ENCODE data around the gene FZR1.
A peak's percentile ranks its signal among the peaks of the same experiment; 100 is the strongest.
"Not testable (repeated sequence)": the region's sequence is repeated elsewhere in the genome, so short reads cannot be mapped to it uniquely, and the experiment has no call there.

FZR1 gene

DNA sequence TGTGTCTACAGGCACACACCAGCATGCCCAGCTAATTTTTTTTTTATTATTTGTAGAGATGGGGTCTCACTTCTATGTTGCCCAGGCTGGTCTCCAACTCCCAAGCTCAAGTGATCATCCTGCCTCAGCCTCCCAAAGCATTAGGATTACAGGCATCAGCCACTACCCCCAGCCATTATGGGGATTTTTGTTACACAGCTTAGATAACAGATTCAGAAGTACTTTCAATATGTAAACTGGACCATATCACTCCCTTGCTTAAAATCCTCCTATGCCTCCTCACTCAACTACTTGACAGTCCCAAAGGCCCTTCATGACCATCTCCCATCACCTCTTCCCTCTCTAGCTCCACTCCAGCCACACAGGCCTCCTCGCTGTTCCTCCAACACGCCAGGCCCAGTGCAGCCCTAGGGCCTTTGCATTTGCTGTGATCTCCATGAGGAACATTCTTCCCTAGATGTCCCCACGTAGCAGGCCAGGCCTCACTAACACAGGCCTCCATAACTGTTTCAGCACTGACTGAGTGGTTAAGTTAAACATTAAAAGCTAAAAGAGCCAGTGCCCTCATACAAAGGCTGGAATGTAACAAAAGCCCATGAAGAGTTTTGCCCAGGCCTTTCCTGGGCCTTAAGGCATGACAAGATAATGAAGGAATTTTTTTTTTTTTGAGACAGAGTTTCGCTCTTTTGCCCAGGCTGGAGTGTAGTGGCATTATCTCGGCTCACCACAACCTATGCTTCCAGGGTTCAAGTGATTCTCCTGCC is 8.2 kb upstream of the FZR1 start:
- no peak for DNase-seq

DNA sequence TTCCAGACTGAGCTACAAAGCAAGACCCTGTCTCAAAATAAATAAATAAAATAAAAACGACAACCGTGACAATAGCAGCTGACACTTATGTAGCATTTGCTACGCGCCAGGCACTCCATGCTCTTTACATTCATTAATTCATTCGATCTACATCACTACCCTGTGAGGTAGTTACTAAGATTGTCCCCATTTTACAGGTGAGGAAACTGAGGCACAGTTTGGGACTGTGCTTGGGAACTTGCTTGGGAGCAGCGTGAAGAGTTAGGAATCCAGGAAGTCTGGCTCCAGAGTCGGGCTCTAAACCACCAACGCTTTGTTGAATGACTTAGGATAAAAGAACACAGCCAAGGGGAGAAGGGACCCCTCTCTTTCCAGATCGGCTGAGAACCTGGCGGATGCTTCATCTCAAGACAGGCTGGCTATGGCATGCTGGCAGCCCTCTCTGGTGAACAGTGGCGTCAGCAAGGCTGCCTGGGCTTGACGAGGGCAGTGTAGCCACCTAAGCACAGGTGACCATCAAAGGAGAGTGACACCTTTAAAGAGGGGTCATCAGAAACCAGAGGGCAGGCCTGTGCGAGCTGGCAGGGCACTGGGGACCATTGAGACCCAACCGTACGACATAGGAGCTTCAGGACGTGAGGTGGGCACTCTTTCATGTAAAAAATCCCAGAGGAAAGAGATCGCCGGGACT is 6.2 kb upstream of the FZR1 start:
- DNase-seq, result no peak

DNA sequence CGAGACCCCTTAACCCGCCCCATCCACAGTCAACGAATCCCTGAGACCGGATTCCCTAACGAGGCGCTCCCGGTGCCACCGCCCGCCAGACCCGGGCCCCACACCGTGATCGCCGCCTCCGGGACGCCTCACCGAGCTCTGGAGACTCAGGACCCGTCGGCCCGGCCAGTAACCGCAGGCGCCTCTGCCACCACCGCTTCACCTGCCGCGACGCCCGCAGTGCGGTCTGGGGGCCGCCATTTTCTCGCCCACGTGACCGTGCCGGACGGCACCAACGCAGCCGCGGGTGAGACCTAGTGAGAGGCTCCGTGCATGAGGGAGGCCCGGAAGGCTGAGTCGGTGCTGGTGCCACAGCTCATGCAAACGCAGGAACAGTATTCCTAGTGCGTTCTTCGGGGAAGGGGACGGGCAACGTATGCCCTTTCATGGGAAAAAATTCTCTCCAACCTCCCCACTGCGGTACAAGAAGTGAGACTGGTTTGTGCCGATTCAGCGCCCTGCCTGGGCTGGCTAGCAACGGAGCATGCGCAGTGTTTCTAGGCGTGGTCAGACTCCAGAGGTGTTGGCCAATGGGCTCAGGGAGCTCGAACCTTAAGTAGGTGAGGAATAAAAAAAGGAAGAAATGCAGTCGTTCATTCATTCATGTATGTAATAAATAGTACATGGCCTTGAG is 5.5 kb upstream of the FZR1 start, which contains the start of gene DOHH:
DOHH (minus strand) TSS at position 246 of the 673 bp plus-strand sequence. CDS start 3,860 bp downstream, outside the sequence.
- DNase-seq, result peak; percentile 97

- no peak for DNase-seq
Observed at GRCh38 chr19:3501780-3502179, 4.3 kb upstream of the FZR1 start.

DNA sequence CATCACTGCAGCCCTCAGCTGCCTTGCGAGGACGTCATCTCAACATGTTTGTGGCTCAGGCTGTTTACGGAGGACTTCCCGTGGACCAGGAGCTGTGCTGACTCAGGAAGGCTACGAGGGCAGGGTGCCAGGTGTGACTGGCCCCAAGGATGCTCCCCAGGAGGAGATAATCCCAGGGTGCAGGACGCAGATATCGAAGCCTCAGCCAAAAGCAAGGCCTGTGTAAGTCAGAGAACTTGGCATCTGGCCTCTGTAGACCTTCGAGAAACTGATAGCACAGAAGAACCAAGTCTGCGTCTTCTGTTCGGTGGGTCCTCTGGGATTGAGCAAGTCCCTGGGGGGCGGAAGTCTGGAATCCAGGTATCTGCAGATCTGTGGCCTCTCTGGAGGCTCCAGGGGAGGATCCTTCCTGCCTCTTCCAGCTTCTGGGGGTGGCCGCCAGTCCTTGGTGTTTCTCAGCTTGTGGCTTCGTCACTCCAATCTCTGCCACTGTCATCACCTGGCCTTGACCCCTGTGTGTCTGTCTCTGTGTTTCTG is 3.0 kb upstream of the FZR1 start:
- no peak for DNase-seq

DNA sequence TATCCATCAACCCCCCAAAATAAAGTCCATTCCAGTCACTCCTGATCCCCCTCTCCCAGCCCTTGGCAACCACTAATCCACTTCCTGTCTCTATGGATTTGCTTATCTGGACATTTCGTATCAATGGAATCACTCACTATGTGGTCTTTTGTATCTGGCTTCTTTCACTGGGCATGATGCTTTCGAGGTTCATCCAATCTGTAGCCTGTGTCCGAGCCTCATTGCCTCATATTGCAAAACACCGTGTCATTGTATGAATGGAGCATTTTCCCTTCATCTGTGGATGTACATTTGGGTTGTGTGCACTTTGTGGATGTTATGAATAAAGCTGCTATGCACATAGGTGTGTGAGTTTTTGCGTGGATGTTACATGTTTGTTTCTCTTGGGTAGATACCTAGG is 1.4 kb upstream of the FZR1 start:
- no peak for DNase-seq

GRCh38 chr19:3506384-3507340 is 551 bp downstream of the FZR1 start:
- DNase-seq, result no peak

DNA sequence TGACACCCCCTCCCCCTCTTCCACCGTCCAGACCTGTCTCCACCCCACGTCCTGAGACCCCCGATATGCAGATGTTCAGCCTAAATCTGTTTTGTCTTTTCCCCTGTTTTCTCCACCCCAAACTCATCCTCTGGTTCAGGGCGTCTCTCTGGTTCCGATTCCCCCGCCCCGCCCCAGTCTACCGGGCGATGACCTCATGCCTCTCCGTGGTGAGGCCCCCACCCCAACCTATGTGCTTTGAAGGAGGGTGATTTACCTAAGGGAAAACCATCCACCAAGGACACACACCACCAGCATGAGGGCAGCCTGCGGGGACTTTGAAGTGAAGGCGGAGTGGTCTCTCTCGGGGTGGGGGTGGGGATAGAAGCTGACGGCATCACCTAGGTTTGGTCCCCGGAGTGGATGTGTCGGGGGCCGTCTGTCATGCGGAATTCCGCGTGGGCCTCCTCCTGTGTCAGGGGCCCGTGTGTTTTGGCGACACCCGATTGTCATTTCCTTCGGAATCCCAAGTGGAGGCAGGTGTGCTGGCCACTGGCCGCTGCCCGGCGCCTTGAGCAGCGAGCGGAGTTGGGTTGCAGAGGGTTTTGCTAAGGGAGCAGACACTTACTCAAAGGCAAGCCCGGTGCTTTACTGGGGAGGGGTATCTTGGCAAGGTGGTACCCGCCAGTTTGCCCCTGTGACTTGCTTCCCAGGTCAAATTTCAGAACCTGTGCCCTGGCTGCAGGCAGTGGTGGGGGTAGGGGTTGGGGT is 1.4 kb downstream of the FZR1 start:
- peak; percentile 54 for DNase-seq

GRCh38 chr19:3508121-3508661 is 2.1 kb downstream of the FZR1 start:
- not testable (repeated sequence) for DNase-seq

DNA sequence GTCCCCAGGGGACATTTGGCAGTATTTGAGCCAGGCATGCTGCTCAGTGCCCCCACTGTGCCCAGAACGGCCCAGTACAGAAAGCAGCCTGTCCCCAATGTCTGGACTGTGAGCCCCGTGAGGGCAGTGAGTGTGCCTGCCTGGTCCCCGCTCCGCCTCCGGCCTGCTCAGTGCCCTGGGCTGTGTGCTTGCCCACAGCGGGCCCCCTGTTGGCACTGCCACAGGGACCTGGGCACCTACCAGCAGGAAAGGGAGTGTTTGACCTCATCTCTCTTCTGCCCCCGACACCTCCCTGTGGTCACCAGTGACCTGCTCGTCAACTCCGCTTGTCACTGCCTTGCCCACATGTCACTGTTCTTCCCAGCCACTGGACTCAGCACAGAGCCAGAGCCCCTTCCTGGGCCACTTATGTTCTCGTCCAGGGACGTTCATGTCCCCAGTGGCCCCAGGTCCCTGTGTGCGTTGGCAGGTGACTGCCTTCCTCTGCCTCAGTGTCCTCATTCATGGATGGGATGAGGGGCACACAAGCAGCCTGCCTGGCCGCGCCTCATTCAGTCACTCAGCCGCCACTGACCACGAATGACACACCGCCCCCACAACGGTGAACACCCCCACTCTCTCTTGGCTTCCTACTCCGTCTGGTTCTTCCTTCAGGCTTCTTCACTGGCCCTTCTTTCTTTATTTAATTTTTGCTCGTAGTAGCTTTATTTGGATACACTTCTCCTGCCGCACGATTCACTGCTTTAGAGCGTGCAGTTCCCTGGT is 2.8 kb downstream of the FZR1 start:
- no peak for DNase-seq

DNA sequence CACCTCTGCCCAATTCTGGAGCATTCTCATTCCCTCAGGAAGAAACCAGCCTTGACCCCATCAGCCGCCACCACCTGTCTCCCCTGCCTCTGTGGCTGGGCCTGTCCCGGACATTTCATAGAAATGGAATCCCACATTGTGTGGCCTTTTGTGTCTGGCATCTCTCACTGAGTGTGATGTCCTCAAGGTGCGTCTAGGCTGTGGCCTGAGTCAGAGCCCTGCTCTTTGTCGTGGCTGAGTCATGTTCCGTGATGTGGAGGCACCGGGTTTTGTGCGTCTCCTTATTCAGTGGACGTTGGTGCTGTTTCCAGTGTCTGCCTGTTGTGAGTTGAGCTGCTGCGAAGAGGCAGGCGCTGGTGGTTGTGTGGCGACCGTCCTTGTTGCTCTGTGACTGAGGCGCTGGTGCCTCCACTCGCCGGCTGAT is 3.5 kb downstream of the FZR1 start:
- DNase-seq, result no peak

- no peak for DNase-seq
Observed at GRCh38 chr19:3510727-3511126, 4.6 kb downstream of the FZR1 start.

- DNase-seq, result no peak
Observed at GRCh38 chr19:3511506-3512251, 5.6 kb downstream of the FZR1 start.

DNA sequence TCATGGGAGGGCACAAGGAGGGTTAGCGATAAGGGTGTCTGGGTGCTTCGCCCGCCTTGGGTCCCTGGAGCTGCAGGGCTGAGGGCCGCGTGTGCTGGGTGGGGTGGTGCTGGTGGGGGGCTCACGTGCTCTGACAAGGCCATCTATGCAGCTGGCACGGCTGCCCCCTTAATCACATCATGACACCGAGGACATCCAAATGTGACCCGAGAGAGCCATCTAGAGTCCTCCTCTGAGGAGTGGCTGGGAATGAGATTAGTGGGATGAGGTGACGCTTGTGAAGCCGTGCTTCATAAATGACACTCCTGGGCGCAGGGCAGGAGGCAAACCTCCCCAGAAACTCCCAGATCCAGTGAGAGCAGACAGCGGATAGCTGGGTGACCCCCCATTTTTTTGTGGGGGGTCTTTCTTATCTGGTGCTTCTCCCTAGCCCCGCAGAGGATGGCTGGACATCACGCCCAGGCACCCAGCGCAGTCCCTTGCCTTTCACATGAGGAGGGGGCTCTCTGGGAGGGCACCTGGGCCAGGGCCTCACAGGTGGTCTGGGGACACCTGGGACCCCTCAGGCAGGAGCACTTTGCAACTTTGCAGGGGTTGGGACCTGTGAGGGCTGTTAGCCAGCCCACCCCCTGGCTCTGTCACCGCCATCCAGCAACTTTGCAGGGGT is 6.6 kb downstream of the FZR1 start:
- DNase-seq, result no peak

DNA sequence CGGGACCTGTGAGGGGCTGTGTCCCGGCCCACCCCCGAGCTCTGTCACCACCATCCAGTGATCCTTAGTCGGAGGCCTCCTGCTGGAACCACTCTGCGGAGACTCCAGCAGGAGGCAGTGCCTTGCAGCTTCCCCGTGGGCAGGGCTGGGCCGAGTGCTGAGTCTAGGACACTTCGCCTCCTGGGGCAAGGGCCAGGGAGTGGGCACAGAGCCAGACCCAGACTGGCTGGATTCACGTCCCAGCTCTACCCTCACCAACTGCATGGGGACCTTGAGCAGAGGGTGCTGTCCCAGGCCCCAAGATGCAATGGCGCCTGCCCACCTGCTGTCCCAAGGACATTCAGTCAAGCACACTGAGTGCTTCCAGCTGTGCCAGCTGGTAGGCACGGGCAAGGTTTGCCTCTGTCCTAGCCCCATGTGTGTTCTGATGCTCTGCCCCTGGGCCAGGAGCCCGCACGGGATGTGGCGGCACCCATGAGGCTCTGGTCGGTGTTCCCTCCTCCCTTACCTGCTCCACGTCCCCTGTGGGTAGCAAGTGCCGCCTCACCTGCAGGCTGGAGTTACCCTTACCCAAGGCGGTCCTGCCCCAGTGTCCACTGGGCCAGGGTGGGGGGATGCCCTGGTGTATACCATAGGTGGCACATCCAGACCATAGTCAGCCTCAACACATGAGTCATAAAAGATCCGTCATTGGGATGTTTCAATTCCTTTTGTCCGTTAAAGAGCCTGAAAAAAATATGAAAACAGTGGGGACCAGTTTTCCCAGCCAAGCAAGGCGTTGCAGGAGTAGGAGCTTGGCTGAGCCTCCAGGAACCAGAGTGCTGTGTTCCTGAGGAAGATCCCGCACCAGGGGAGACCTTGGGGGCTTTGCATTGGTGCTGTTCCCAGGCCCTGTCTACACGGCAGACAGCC is 7.4 kb downstream of the FZR1 start:
- DNase-seq, result no peak

DNA sequence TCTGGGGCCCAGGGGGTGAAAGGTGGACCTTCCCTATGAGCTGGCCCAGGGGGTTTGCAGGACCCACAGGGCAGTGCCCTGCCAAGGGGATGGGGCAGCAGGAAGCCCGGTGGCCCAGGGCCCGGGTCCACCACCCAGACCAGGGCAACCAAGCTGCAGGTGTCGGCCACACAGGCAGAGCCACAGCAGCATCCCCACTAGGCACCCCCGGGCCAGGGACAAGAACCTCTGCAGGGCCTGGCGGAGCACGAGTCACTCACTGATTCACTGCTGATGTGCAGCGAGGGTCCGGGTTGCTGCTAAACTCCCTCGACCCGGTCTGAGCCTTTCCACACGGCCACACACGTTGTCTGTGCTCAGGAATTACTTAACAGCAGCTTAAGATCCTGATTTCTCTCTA is 8.8 kb downstream of the FZR1 start:
- no peak for DNase-seq

GRCh38 chr19:3515891-3516422 is 9.8 kb downstream of the FZR1 start:
- DNase-seq, result no peak

Data from activated naive CD4-positive, alpha-beta T cell treated with anti-CD3 and anti-CD28 coated beads, Interleukin-2, amount 50 U/mL, for 16 hours (primary cell).